ENCODE results near the gene TGM5. TPM values are rescaled to one million over a fixed set of nuclear protein-coding genes. Genes with fewer than 3 reads are reported as not detected.
A peak's percentile ranks its signal among the peaks of the same experiment; 100 is the strongest.

The TGM5 gene
- total RNA-seq, 1 donor from 2014 or later, result not detected

DNA sequence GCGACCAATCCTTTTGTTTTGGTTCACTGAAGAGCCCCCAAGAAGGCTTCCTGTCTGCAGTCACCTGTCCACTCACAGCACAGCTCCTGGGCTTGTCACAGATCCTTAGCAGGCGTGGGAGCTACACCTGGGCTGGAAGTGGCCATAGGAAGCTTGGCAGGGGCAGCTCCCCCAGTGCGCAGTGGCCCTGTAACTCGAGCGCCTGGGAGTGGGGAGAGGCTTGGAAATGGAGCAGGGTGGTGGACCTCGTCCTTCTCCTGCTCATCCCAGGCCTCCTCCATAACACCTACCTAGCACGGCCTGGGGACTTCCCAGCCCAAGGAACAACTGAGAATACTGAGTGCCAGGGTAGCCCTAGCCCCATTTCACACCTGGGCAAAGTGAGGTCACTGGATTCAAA, 19.3 kb upstream of the TGM5 start:
- DNase-seq, result no peak
- intact Hi-C loops (cut with micrococcal nuclease), result no loop called here
- no peak for TF ChIP-seq CTCF (IDR thresholded peaks at IDR 0.05; ENCODE audit: borderline replicate concordance)
- Histone ChIP-seq H3K36me3 (no peaks in the 10 kb centered on the region), H3K4me1 (no peaks in the 10 kb centered on the region), H3K27ac (replicated peaks) (no peak overlapping the region), H3K27me3 (ENCODE audit: low read depth) (no peaks in the 10 kb centered on the region), H3K9me3 (replicated peaks) (no peaks in the 10 kb centered on the region), H3K4me3 (no peak overlapping the region)

DNA sequence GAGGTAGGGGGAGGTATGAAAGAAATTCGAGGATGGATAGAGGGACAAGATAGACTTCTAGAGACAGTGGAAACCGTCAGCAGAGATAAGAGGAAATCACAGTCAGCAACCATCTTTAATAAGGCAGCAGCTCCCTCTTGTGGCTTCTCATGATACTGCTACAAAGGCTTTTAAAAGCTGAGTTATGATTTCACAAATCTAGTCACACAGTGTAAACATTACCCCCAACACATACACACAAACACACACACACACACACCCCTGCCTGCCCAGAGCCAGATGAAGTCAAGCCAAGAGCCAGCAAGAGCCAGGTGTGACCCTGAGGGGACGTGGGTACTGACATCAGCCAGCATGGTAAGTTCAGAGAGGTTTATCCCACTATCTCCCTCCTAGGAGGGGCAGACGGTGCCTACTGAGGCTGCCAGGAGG, 18.9 kb upstream of the TGM5 start:
- no peaks in the 10 kb centered on the region for H3K4me1 ChIP-seq
- intact Hi-C loops (cut with micrococcal nuclease), result loop anchor here (2.0 kb wide), 1 partner anchor 61 kb away; no protein-coding TSS in a partner anchor
- TF ChIP-seq CTCF (IDR thresholded peaks at IDR 0.05; ENCODE audit: borderline replicate concordance), result peak; percentile 85
- no peak for DNase-seq
- no peaks in the 10 kb centered on the region for H3K9me3 ChIP-seq (replicated peaks)
- H3K4me3 ChIP-seq, result no peak overlapping the region
- no peak overlapping the region for H3K27ac ChIP-seq (replicated peaks)
- H3K27me3 ChIP-seq (ENCODE audit: low read depth), result no peaks in the 10 kb centered on the region
- H3K36me3 ChIP-seq, result no peaks in the 10 kb centered on the region

DNA sequence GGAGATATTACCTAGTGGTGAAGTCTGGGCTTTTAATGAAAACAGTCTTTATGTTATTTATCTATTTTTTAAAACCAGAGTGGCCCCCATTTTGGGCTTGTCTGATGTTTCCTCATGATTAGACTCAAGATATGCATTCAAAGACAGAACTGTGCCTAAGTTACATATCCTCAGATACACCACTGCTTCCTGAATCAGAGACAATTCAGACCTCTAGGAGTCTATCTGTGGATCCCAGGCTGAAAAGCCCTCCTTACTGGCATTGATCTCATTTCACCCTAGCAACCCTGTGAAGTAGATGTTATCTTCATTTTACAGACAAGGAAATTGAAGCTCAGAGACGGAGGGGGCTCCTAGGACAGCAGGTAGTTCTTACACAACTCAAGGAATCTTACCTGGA, 16.8 kb upstream of the TGM5 start:
- intact Hi-C loops (cut with micrococcal nuclease), result no loop called here
- H3K4me3 ChIP-seq, result no peak overlapping the region
- H3K27ac ChIP-seq (replicated peaks), result no peak overlapping the region
- H3K36me3 ChIP-seq, result no peaks in the 10 kb centered on the region
- TF ChIP-seq CTCF (IDR thresholded peaks at IDR 0.05; ENCODE audit: borderline replicate concordance), result no peak
- peaks cover 6% of the 10 kb centered on the region for H3K27me3 ChIP-seq (ENCODE audit: low read depth)
- DNase-seq, result no peak
- H3K9me3 ChIP-seq (replicated peaks), result no peaks in the 10 kb centered on the region
- H3K4me1 ChIP-seq, result no peaks in the 10 kb centered on the region

GRCh38 chr15:43281926-43282602, 15.3 kb upstream of the TGM5 start:
- Histone ChIP-seq H3K27me3 (ENCODE audit: low read depth) (peaks cover 6% of the 10 kb centered on the region), H3K4me1 (no peaks in the 10 kb centered on the region), H3K27ac (replicated peaks) (no peak overlapping the region), H3K36me3 (no peaks in the 10 kb centered on the region), H3K4me3 (no peak overlapping the region), H3K9me3 (replicated peaks) (no peaks in the 10 kb centered on the region)
- TF ChIP-seq CTCF (IDR thresholded peaks at IDR 0.05; ENCODE audit: borderline replicate concordance), result no peak
- no peak for DNase-seq
- intact Hi-C loops (cut with micrococcal nuclease), result no loop called here

GRCh38 chr15:43280996-43281395, 14.3 kb upstream of the TGM5 start:
- DNase-seq, result no peak
- Histone ChIP-seq H3K27ac (replicated peaks) (no peak overlapping the region), H3K4me1 (no peaks in the 10 kb centered on the region), H3K4me3 (no peak overlapping the region), H3K9me3 (replicated peaks) (no peaks in the 10 kb centered on the region), H3K27me3 (ENCODE audit: low read depth) (peaks cover 14% of the 10 kb centered on the region), H3K36me3 (no peaks in the 10 kb centered on the region)
- intact Hi-C loops (cut with micrococcal nuclease), result no loop called here
- no peak for TF ChIP-seq CTCF (IDR thresholded peaks at IDR 0.05; ENCODE audit: borderline replicate concordance)
